Inferior parietal cortex (tissue), 1 donor: ENCODE measurements around the gene SUPT3H.
A peak's percentile ranks its signal among the peaks of the same experiment; 100 is the strongest.
"Not testable (repeated sequence)": the region's sequence is repeated elsewhere in the genome, so short reads cannot be mapped to it uniquely, and the experiment has no call there.

Experiments
- DNase-seq: peaks from one replicate; pipeline ENCODE4 v3.0.0-alpha.2; 2016; ENCODE audit errors: extremely low spot score

Gene SUPT3H

GRCh38 chr6:45323656-45324224, 54.0 kb downstream of the SUPT3H start:
- no peak for DNase-seq

GRCh38 chr6:45320349-45320748, 57.4 kb downstream of the SUPT3H start:
- no peak for DNase-seq

- no peak for DNase-seq
Measured at GRCh38 chr6:45314146-45314545, 63.6 kb downstream of the SUPT3H start.

- DNase-seq: no peak
Measured at GRCh38 chr6:45310118-45310788, 67.5 kb downstream of the SUPT3H start.

GRCh38 chr6:45305546-45305945, 72.2 kb downstream of the SUPT3H start:
- DNase-seq: no peak

- DNase-seq: no peak
Measured at GRCh38 chr6:45302832-45303231, 74.9 kb downstream of the SUPT3H start.

- no peak for DNase-seq
Measured at GRCh38 chr6:45301348-45302142, 76.2 kb downstream of the SUPT3H start.

GRCh38 chr6:45300736-45301135, 77.0 kb downstream of the SUPT3H start:
- DNase-seq: no peak

GRCh38 chr6:45299096-45299581, 78.6 kb downstream of the SUPT3H start:
- DNase-seq: no peak

- no peak for DNase-seq
Measured at GRCh38 chr6:45297320-45297719, 80.4 kb downstream of the SUPT3H start.

GRCh38 chr6:45294065-45294701, 83.6 kb downstream of the SUPT3H start:
- peak; percentile 14 for DNase-seq

GRCh38 chr6:45293306-45293705, 84.4 kb downstream of the SUPT3H start:
- DNase-seq: no peak

GRCh38 chr6:45289751-45290514, 87.8 kb downstream of the SUPT3H start:
- DNase-seq: no peak

- DNase-seq: not testable (repeated sequence)
Measured at GRCh38 chr6:45286707-45287106, 91.0 kb downstream of the SUPT3H start.

GRCh38 chr6:45278367-45278766, 99.4 kb downstream of the SUPT3H start:
- no peak for DNase-seq

- not testable (repeated sequence) for DNase-seq
Measured at GRCh38 chr6:45277741-45278140, 100.0 kb downstream of the SUPT3H start.

- no peak for DNase-seq
Measured at GRCh38 chr6:45275358-45275757, 102.4 kb downstream of the SUPT3H start.

- DNase-seq: no peak
Measured at GRCh38 chr6:45272626-45273025, 105.1 kb downstream of the SUPT3H start.

GRCh38 chr6:45265246-45265645, 112.5 kb downstream of the SUPT3H start:
- no peak for DNase-seq

GRCh38 chr6:45260696-45261095, 117.0 kb downstream of the SUPT3H start:
- DNase-seq: no peak
